WERI-Rb-1 (cell line): ENCODE measurements around the gene SH3D21.

Source experiments
- DNase-seq: peaks from one replicate; pipeline ENCODE4 v3.0.0-alpha.2; 2020
- H3K27ac ChIP-seq: fragments of 250-450 bp; sonication (Bioruptor Pico); 2 replicates; pipeline ENCODE4 v1.5.1; 2020; ENCODE audit warnings: mild to moderate bottlenecking, moderate library complexity
- H3K27me3 ChIP-seq: fragments of 250-450 bp; sonication (Bioruptor Pico); 2 replicates; pipeline ENCODE4 v1.5.1; 2021; ENCODE audit warnings: mild to moderate bottlenecking, low read depth, moderate library complexity; ENCODE audit not compliant: insufficient read depth, severe bottlenecking
- H3K36me3 ChIP-seq: fragments of 250-450 bp; sonication (Bioruptor Pico); 2 replicates; pipeline ENCODE4 v1.5.1; 2020; ENCODE audit warnings: mild to moderate bottlenecking, moderate library complexity
- H3K4me3 ChIP-seq: 2 replicates; pipeline ENCODE4 v1.5.1; 2011; ENCODE audit warnings: low read depth, mild to moderate bottlenecking, control low read depth, low read length
- H3K9me3 ChIP-seq: fragments of 250-450 bp; sonication (Bioruptor Pico); 2 replicates; pipeline ENCODE4 v1.5.1; 2021; ENCODE audit warnings: mild to moderate bottlenecking, moderate library complexity; ENCODE audit not compliant: severe bottlenecking
- CTCF ChIP-seq: IDR thresholded peaks from 2 replicates; pipeline ENCODE4 v1.5.1; 2011; ENCODE audit warnings: low read depth, mild to moderate bottlenecking, control low read depth, inconsistent platforms, low read length

SH3D21 gene

DNA sequence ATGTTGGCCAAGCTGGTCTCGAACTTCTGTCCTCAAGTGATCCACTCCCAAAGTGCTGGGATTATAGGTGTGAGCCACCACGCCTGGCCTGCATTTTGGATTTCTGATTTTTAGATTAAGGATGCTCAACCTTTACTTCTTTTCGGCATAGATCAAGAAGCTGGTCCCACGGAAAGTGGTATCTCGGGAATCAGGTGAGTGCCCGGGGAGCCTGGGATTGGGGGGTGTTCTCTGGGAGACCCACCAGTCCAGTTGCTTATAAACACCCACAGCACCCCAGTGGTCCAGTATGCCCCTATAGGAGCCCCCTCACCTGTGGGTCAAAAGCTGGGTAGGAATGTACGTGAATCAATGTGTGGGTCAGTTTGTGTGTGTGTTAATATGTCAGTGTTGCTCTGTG is 3.2 kb downstream of the SH3D21 start:
- no peak overlapping the region for H3K27ac ChIP-seq
- no peak for TF ChIP-seq CTCF

DNA sequence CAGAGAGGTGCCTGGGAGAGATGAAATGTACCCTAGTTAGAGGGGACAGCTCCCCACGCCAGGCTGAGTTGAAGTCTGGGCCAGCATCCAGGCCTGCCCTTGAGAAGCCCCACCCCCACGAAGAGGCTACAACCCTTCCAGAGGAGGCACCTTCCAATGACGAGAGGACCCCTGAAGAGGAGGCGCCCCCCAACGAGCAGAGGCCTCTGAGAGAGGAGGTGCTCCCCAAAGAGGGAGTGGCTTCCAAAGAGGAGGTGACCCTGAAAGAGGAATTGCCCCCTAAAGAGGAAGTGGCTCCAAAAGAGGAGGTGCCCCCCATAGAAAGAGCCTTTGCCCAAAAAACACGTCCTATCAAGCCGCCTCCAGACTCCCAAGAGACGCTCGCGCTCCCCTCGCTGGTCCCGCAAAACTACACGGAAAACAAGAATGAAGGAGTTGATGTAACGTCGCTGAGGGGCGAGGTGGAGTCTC is 14.2 kb downstream of the SH3D21 start:
- TF ChIP-seq CTCF, result no peak
- Histone ChIP-seq H3K9me3 (no peaks in the 10 kb centered on the region), H3K36me3 (no peaks in the 10 kb centered on the region), H3K27me3 (no peaks in the 10 kb centered on the region), H3K27ac (no peak overlapping the region), H3K4me3 (no peak overlapping the region)
- no peak for DNase-seq

More for the DNA sequence above, 3.2 kb downstream of the SH3D21 start:
- H3K9me3 ChIP-seq, result no peaks in the 10 kb centered on the region
- no peak for DNase-seq
- no peak overlapping the region for H3K4me3 ChIP-seq
- H3K27me3 ChIP-seq, result no peaks in the 10 kb centered on the region
- H3K36me3 ChIP-seq, result peaks cover 9% of the 10 kb centered on the region

- TF ChIP-seq CTCF, result no peak
- H3K9me3 ChIP-seq, result no peaks in the 10 kb centered on the region
- no peak overlapping the region for H3K27ac ChIP-seq
- no peaks in the 10 kb centered on the region for H3K36me3 ChIP-seq
- no peaks in the 10 kb centered on the region for H3K27me3 ChIP-seq
- no peak overlapping the region for H3K4me3 ChIP-seq
- DNase-seq, result no peak
Observed at GRCh38 chr1:36320767-36321118, 14.6 kb downstream of the SH3D21 start.

GRCh38 chr1:36321119-36321951 is 15.2 kb downstream of the SH3D21 start:
- Histone ChIP-seq H3K36me3 (no peaks in the 10 kb centered on the region), H3K27ac (no peak overlapping the region), H3K9me3 (no peaks in the 10 kb centered on the region), H3K27me3 (no peaks in the 10 kb centered on the region), H3K4me3 (no peak overlapping the region)
- DNase-seq, result no peak
- no peak for TF ChIP-seq CTCF

GRCh38 chr1:36322041-36322785 is 16.0 kb downstream of the SH3D21 start:
- H3K9me3 ChIP-seq, result no peaks in the 10 kb centered on the region
- H3K4me3 ChIP-seq, result no peak overlapping the region
- TF ChIP-seq CTCF, result no peak
- no peak for DNase-seq
- H3K27ac ChIP-seq, result no peak overlapping the region
- no peaks in the 10 kb centered on the region for H3K27me3 ChIP-seq
- H3K36me3 ChIP-seq, result no peaks in the 10 kb centered on the region
